ENCODE data around the gene SPRYD7. TPM values are rescaled to one million over a fixed set of nuclear protein-coding genes. Genes with fewer than 3 reads are reported as not detected.

SPRYD7 gene
- total and polyA plus RNA-seq, 12 donors = 10.0 to 14.4 (median 12.5) TPM

DNA sequence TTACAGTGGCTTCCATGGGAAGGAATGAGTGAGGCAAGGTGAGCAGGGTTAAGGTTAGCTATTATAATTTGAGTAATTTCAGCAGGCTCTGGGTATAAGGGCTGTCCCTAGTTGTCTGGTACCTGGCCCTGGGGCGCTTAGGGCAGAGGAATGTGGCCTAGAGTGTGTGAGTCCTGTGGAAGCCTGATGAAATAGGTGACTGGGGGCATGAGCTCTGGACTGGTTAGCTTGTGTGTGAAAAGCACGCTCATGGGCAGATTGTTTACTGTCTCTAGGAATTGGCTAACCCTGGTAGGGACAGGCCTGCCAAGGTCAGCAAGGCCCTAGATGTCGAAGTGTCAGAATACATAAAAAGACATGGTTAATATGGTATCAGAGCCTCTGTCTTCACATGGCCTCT is 42.5 kb downstream of the SPRYD7 start:
- H3K27ac ChIP-seq = no peak overlapping the region
- H3K36me3 ChIP-seq = no peaks in the 10 kb centered on the region
- ATAC-seq (no peak), DNase-seq (no peak)
- H3K4me1 ChIP-seq = no peaks in the 10 kb centered on the region
- no peaks in the 10 kb centered on the region for H3K27me3 ChIP-seq
- 93 to 97% methylated on average over 3 of the region's 3 CpGs for WGBS, 2 donors
- intact Hi-C loops (cut with DNase I) = no loop called here
- no peaks in the 10 kb centered on the region for H3K9me3 ChIP-seq
- H3K4me3 ChIP-seq = no peak overlapping the region
- TF ChIP-seq, protein P1, sequence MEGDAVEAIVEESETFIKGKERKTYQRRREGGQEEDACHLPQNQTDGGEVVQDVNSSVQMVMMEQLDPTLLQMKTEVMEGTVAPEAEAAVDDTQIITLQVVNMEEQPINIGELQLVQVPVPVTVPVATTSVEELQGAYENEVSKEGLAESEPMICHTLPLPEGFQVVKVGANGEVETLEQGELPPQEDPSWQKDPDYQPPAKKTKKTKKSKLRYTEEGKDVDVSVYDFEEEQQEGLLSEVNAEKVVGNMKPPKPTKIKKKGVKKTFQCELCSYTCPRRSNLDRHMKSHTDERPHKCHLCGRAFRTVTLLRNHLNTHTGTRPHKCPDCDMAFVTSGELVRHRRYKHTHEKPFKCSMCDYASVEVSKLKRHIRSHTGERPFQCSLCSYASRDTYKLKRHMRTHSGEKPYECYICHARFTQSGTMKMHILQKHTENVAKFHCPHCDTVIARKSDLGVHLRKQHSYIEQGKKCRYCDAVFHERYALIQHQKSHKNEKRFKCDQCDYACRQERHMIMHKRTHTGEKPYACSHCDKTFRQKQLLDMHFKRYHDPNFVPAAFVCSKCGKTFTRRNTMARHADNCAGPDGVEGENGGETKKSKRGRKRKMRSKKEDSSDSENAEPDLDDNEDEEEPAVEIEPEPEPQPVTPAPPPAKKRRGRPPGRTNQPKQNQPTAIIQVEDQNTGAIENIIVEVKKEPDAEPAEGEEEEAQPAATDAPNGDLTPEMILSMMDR (IDR thresholded peaks at IDR 0.05) = no peak

DNA sequence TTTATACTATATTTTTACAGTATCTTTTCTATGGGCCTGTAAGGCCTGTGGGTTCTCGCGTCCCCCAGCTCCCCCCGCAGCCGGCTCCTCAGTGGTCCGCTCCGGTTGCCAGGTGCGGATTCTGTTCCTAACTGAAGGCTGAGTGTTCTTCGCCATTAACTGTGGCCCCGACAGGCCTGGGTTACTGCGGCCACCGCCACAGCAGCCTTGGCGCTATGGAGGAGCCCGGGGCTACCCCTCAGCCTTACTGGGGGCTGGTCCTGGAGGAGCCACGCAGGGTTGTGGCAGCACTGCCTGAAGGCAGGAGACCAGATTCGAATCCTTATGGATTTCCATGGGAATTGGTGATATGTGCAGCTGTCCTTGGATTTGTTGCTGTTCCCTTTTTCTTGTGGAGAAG is 45.8 kb downstream of the SPRYD7 start:
- no peaks in the 10 kb centered on the region for H3K36me3 ChIP-seq
- no peaks in the 10 kb centered on the region for H3K27me3 ChIP-seq
- H3K27ac ChIP-seq = no peak overlapping the region
- no peak overlapping the region for H3K4me3 ChIP-seq
- 89 to 91% methylated on average over 15 of the region's 15 CpGs for WGBS, 2 donors
- no peak for DNase-seq
- H3K4me1 ChIP-seq = no peaks in the 10 kb centered on the region
- H3K9me3 ChIP-seq = peaks cover 0 to 10% (median 0%) of the 10 kb centered on the region in 11 donors
- TF ChIP-seq, protein P1 (IDR thresholded peaks at IDR 0.05) = no peak
- intact Hi-C loops (cut with DNase I) = no loop called here
- no peak for ATAC-seq

DNA sequence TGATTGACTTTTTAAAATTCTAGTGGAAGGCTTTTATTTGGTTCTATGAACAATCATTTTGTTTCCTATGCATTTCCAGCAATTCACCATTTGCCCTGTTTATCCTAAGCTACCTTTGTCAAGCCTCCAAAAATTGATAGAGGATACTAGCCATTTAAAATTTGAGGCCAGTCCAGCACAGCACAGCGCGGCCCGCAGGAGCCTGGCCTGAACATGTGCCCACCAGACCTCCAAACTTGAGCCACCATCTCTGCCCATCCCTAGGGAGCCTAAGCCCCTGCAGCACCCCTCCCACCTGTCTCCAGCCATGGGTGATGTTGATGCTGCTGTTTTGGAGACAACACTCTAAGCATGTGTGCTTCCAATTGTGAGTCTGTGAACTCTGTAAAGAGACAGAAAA is 57.5 kb downstream of the SPRYD7 start:
- WGBS, 2 donors = 98% methylated on average over 3 of the region's 3 CpGs
- intact Hi-C loops (cut with DNase I) = no loop called here
- Histone ChIP-seq H3K4me3 (no peak overlapping the region), H3K9me3 (peaks cover 0 to 59% (median 11%) of the 10 kb centered on the region in 11 donors), H3K4me1 (no peaks in the 10 kb centered on the region), H3K27me3 (peaks cover 0 to 8% (median 0%) of the 10 kb centered on the region in 7 donors), H3K36me3 (no peaks in the 10 kb centered on the region), H3K27ac (no peak overlapping the region)
- DNase-seq (no peak), ATAC-seq (no peak)
- TF ChIP-seq, protein P1 (IDR thresholded peaks at IDR 0.05) = no peak

DNA sequence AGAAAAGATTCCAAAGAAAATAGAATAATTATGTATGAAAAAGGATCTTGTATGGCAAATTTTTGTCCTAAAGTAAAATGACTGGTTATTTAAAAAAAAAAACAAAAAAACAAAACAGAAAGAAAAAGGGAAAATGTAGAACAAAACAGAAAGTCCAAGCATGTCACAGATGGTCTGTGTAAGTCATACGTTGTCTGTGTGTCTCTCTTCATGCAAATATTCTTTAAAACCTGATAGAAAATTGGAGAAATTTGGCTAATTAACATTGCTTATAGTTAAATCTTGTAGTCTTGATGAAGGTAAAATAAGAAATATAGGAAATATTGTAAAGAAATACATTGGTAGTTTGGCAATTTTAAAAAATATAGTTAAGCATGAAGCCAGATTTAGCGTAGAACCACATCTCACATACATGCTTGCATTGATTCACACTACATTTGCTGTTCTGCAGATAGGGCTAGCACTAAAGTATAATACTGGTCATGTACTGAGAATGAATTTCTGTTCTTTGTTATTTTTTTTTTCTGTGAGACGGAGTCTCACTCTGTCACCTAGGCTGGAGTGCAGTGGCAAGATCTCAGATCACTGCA is 58.4 kb downstream of the SPRYD7 start:
- ATAC-seq (no peak), DNase-seq (no peak)
- intact Hi-C loops (cut with DNase I) = no loop called here
- Histone ChIP-seq H3K36me3 (no peaks in the 10 kb centered on the region), H3K27ac (no peak overlapping the region), H3K4me3 (no peak overlapping the region), H3K9me3 (peaks cover 0 to 59% (median 11%) of the 10 kb centered on the region in 11 donors), H3K4me1 (no peaks in the 10 kb centered on the region), H3K27me3 (peaks cover 0 to 8% (median 0%) of the 10 kb centered on the region in 7 donors)
- 66 to 85% methylated on average over 3 of the region's 3 CpGs for WGBS, 2 donors
- TF ChIP-seq, protein P1 (IDR thresholded peaks at IDR 0.05) = no peak

All from heart right ventricle (tissue), 16 donors.